ENCODE measurements around the gene ASXL2. TPM values are rescaled to one million over a fixed set of nuclear protein-coding genes. Genes with fewer than 3 reads are reported as not detected.

The ASXL2 gene
- total RNA-seq, 4 donors from 2014 or later = 15.4 to 19.7 (median 17.6) TPM

DNA sequence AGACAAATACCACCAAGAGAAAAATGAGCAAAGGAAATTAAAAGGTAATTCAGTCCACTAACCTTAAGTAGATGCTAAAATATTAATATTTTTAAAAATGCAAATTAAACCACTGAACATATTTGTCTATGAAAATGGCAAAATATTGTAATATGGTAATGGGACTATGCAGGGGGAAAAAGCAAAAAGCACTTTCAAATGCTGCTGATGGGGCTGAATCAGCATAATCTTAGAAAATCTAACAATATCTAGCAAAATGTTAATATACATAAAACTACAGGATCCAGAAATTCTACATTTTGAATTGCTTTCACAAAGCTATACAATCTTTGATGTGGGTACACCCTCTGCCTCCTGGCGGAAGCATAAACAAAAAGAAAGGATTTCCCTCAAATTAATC, 118.0 kb downstream of the ASXL2 start:
- no peak for DNase-seq (ENCODE audit: low spot score)
- ATAC-seq (ENCODE audit: low FRiP score) = no peak
- TF ChIP-seq, protein P1, sequence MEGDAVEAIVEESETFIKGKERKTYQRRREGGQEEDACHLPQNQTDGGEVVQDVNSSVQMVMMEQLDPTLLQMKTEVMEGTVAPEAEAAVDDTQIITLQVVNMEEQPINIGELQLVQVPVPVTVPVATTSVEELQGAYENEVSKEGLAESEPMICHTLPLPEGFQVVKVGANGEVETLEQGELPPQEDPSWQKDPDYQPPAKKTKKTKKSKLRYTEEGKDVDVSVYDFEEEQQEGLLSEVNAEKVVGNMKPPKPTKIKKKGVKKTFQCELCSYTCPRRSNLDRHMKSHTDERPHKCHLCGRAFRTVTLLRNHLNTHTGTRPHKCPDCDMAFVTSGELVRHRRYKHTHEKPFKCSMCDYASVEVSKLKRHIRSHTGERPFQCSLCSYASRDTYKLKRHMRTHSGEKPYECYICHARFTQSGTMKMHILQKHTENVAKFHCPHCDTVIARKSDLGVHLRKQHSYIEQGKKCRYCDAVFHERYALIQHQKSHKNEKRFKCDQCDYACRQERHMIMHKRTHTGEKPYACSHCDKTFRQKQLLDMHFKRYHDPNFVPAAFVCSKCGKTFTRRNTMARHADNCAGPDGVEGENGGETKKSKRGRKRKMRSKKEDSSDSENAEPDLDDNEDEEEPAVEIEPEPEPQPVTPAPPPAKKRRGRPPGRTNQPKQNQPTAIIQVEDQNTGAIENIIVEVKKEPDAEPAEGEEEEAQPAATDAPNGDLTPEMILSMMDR (IDR thresholded peaks at IDR 0.05) = no peak

DNA sequence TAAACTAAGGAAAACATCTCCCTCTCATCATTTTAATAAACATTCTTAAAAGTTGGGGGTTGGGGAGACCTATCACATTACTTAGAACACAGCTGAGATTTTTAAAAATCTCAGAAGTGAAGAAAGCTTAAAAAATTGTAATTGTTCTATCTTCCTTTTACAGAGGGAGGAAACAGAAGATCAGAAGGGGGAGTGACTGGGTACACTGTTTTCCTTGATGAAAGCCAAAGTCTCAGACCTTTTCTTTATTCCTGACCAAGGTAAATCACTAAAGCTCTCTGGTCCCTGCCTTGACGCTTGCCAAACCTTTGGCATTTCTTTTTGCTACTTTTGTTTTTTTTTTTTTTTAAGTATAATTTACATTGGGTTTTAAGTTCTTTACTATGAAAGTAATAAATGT, 119.9 kb downstream of the ASXL2 start:
- DNase-seq (ENCODE audit: low spot score) (no peak), ATAC-seq (ENCODE audit: low FRiP score) (no peak)
- TF ChIP-seq, protein P1 (IDR thresholded peaks at IDR 0.05) = no peak

DNA sequence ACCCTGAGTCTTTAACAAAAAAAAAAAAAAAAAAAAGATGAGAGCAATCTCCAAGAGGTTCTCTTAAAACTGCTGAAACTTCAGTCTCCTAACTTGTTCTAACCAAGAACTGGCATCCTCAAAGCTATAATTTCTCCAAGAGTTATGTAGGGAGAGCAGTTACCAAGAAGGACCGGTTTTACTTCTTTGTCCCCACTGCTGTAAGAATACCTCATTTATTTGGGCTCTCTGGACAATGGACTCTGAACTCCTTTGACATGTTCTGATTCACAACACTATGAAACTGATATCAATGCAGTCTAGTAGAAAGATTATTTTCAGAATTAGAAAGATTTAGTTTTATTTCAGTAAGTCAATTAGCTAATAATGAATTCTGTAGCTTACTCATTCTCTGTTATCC, 120.4 kb downstream of the ASXL2 start:
- ATAC-seq (ENCODE audit: low FRiP score) (no peak), DNase-seq (ENCODE audit: low spot score) (no peak)
- TF ChIP-seq, protein P1 (IDR thresholded peaks at IDR 0.05) = no peak

DNA sequence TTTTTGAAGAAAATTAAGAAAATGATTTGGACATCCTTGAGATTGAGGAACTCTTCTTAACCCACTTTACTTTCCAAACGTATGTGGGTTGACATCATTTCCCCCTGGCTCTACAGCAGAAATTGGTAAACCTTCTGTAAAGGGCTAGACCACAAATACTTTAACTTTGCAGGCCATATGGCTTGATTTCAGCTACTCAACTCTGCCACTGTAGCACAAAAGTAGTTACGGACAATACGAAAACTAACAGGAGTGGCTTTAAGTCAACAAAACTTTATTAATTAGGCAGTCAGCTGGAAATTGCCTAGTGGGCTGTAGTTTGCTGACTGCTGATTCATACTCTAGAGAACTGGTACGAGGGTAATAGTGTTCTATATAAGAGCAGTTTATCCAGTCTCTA, 121.8 kb downstream of the ASXL2 start:
- DNase-seq (ENCODE audit: low spot score) (no peak), ATAC-seq (ENCODE audit: low FRiP score) (no peak)
- TF ChIP-seq, protein P1 (IDR thresholded peaks at IDR 0.05) = no peak

- TF ChIP-seq, protein P1 (IDR thresholded peaks at IDR 0.05) = no peak
- no peak for ATAC-seq (ENCODE audit: low FRiP score)
- DNase-seq (ENCODE audit: low spot score) = no peak
These were observed 128.6 kb downstream of the ASXL2 start for GRCh38 chr2:25749676-25750075.

GRCh38 chr2:25744055-25744454, 134.2 kb downstream of the ASXL2 start:
- DNase-seq (ENCODE audit: low spot score) (no peak), ATAC-seq (ENCODE audit: low FRiP score) (no peak)
- TF ChIP-seq, protein P1 (IDR thresholded peaks at IDR 0.05) = no peak

DNA sequence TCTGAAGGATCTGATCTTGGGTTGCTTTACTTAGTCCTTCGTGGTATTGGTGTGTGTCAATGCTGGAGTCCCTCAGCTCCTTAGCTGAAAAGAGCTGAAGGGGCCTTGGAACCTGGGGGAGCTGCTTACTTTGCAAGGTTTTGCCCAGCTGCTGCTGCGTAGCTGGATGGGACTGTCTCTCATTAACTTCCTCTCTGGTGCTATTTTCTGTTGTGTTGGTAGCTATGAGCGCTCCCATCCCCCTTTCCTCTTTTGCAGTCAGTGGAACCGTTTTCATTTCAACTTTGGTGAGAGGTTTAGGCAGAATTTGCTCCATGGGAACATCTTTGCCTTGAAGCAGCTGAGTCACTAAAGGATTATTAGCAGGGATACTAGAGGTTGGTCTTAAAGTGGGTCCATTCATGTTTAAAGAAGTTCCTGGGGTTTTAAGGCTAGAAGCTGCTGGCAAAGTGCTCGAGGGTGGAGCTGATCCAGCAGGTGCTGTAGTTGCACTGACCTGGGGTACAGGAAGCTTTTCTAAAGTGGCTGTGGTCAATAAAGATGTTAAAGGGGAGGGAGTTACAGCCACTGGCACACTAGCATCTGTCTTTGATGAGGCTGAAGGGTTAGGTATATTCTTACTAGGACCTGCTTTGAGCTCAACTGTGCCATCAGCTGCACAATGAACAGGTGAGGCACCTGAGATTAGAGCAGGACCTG, 135.0 kb downstream of the ASXL2 start:
- no peak for ATAC-seq (ENCODE audit: low FRiP score)
- no peak for DNase-seq (ENCODE audit: low spot score)
- TF ChIP-seq, protein P1 (IDR thresholded peaks at IDR 0.05) = no peak

Measured in omental fat pad (tissue), 4 donors.